Measurements from ENCODE around the gene SMARCC2.

SMARCC2 gene

GRCh38 chr12:56189099-56189917, at the start of gene SMARCC2:
TSS of gene SMARCC2 (minus strand) at chr12:56189483. CDS start at chr12:56189461, 22 bp downstream.
- Histone ChIP-seq H3K27me3 (ENCODE audit: control insufficient read depth, insufficient read depth, low read length) (no peaks in the 10 kb centered on the region), H3K9ac (ENCODE audit: low read length) (peak within 1 kb of the TSS; percentile 95)

GRCh38 chr12:56237552-56237951, 48.3 kb upstream of the SMARCC2 start:
- Histone ChIP-seq H3K27me3 (ENCODE audit: control insufficient read depth, insufficient read depth, low read length) (no peaks in the 10 kb centered on the region), H3K9ac (ENCODE audit: low read length) (no peak overlapping the region), H3K9me3 (ENCODE audit: control insufficient read depth, low read length) (no peaks in the 10 kb centered on the region), H3K4me1 (ENCODE audit: control insufficient read depth, insufficient read depth, low read length) (no peaks in the 10 kb centered on the region), H3K4me3 (ENCODE audit: low read length) (no peak overlapping the region), H3K36me3 (ENCODE audit: control insufficient read depth, insufficient read depth, low read length) (peaks cover 6% of the 10 kb centered on the region)

More at GRCh38 chr12:56189099-56189917, at the start of gene SMARCC2:
- no peaks in the 10 kb centered on the region for H3K9me3 ChIP-seq (ENCODE audit: control insufficient read depth, low read length)
- H3K4me1 ChIP-seq (ENCODE audit: control insufficient read depth, insufficient read depth, low read length), result peaks cover 24% of the 10 kb centered on the region
- no peaks in the 10 kb centered on the region for H3K36me3 ChIP-seq (ENCODE audit: control insufficient read depth, insufficient read depth, low read length)
- H3K4me3 ChIP-seq (ENCODE audit: low read length), result peak within 1 kb of the TSS; percentile 98

- Histone ChIP-seq H3K9ac (ENCODE audit: low read length) (no peak overlapping the region), H3K4me1 (ENCODE audit: control insufficient read depth, insufficient read depth, low read length) (no peaks in the 10 kb centered on the region), H3K36me3 (ENCODE audit: control insufficient read depth, insufficient read depth, low read length) (peaks cover 5% of the 10 kb centered on the region), H3K9me3 (ENCODE audit: control insufficient read depth, low read length) (no peaks in the 10 kb centered on the region), H3K27me3 (ENCODE audit: control insufficient read depth, insufficient read depth, low read length) (no peaks in the 10 kb centered on the region), H3K4me3 (ENCODE audit: low read length) (no peak overlapping the region)
Observed at GRCh38 chr12:56236985-56237384, 47.7 kb upstream of the SMARCC2 start.

GRCh38 chr12:56236091-56236490, 46.8 kb upstream of the SMARCC2 start:
- no peaks in the 10 kb centered on the region for H3K9me3 ChIP-seq (ENCODE audit: control insufficient read depth, low read length)
- no peaks in the 10 kb centered on the region for H3K36me3 ChIP-seq (ENCODE audit: control insufficient read depth, insufficient read depth, low read length)
- H3K4me1 ChIP-seq (ENCODE audit: control insufficient read depth, insufficient read depth, low read length), result peaks cover 4% of the 10 kb centered on the region
- no peak overlapping the region for H3K4me3 ChIP-seq (ENCODE audit: low read length)
- H3K9ac ChIP-seq (ENCODE audit: low read length), result no peak overlapping the region
- no peaks in the 10 kb centered on the region for H3K27me3 ChIP-seq (ENCODE audit: control insufficient read depth, insufficient read depth, low read length)

- Histone ChIP-seq H3K9ac (ENCODE audit: low read length) (no peak overlapping the region), H3K4me1 (ENCODE audit: control insufficient read depth, insufficient read depth, low read length) (peaks cover 16% of the 10 kb centered on the region), H3K9me3 (ENCODE audit: control insufficient read depth, low read length) (no peaks in the 10 kb centered on the region), H3K36me3 (ENCODE audit: control insufficient read depth, insufficient read depth, low read length) (no peaks in the 10 kb centered on the region), H3K27me3 (ENCODE audit: control insufficient read depth, insufficient read depth, low read length) (no peaks in the 10 kb centered on the region), H3K4me3 (ENCODE audit: low read length) (no peak overlapping the region)
Observed at GRCh38 chr12:56234746-56235436, 45.6 kb upstream of the SMARCC2 start.

GRCh38 chr12:56231184-56231582, 41.9 kb upstream of the SMARCC2 start:
- no peak overlapping the region for H3K4me3 ChIP-seq (ENCODE audit: low read length)
- peak overlapping the region; percentile 6 for H3K9ac ChIP-seq (ENCODE audit: low read length)
- H3K9me3 ChIP-seq (ENCODE audit: control insufficient read depth, low read length), result no peaks in the 10 kb centered on the region
- no peaks in the 10 kb centered on the region for H3K27me3 ChIP-seq (ENCODE audit: control insufficient read depth, insufficient read depth, low read length)
- H3K4me1 ChIP-seq (ENCODE audit: control insufficient read depth, insufficient read depth, low read length), result peaks cover 19% of the 10 kb centered on the region
- no peaks in the 10 kb centered on the region for H3K36me3 ChIP-seq (ENCODE audit: control insufficient read depth, insufficient read depth, low read length)

GRCh38 chr12:56230432-56231183, 41.3 kb upstream of the SMARCC2 start:
- no peaks in the 10 kb centered on the region for H3K36me3 ChIP-seq (ENCODE audit: control insufficient read depth, insufficient read depth, low read length)
- H3K27me3 ChIP-seq (ENCODE audit: control insufficient read depth, insufficient read depth, low read length), result no peaks in the 10 kb centered on the region
- H3K4me1 ChIP-seq (ENCODE audit: control insufficient read depth, insufficient read depth, low read length), result peaks cover 19% of the 10 kb centered on the region
- H3K9me3 ChIP-seq (ENCODE audit: control insufficient read depth, low read length), result no peaks in the 10 kb centered on the region
- no peak overlapping the region for H3K4me3 ChIP-seq (ENCODE audit: low read length)
- peak overlapping the region; percentile 6 for H3K9ac ChIP-seq (ENCODE audit: low read length)

GRCh38 chr12:56229916-56230431, 40.7 kb upstream of the SMARCC2 start, which contains the start of gene SLC39A5:
TSS of gene SLC39A5 (plus strand) at chr12:56230051. CDS start at chr12:56231275, 1,224 bp downstream.
- Histone ChIP-seq H3K4me1 (ENCODE audit: control insufficient read depth, insufficient read depth, low read length) (peaks cover 25% of the 10 kb centered on the region), H3K27me3 (ENCODE audit: control insufficient read depth, insufficient read depth, low read length) (no peaks in the 10 kb centered on the region), H3K9ac (ENCODE audit: low read length) (peak within 1 kb of the TSS; percentile 6), H3K9me3 (ENCODE audit: control insufficient read depth, low read length) (no peaks in the 10 kb centered on the region), H3K36me3 (ENCODE audit: control insufficient read depth, insufficient read depth, low read length) (no peaks in the 10 kb centered on the region), H3K4me3 (ENCODE audit: low read length) (no peak within 1 kb of the TSS)

GRCh38 chr12:56229082-56229481, 39.8 kb upstream of the SMARCC2 start:
- Histone ChIP-seq H3K4me1 (ENCODE audit: control insufficient read depth, insufficient read depth, low read length) (peaks cover 31% of the 10 kb centered on the region), H3K27me3 (ENCODE audit: control insufficient read depth, insufficient read depth, low read length) (no peaks in the 10 kb centered on the region), H3K9me3 (ENCODE audit: control insufficient read depth, low read length) (no peaks in the 10 kb centered on the region), H3K9ac (ENCODE audit: low read length) (no peak overlapping the region), H3K36me3 (ENCODE audit: control insufficient read depth, insufficient read depth, low read length) (no peaks in the 10 kb centered on the region), H3K4me3 (ENCODE audit: low read length) (no peak overlapping the region)

GRCh38 chr12:56224954-56225353, 35.7 kb upstream of the SMARCC2 start:
- H3K4me3 ChIP-seq (ENCODE audit: low read length), result peak overlapping the region; percentile 89
- H3K27me3 ChIP-seq (ENCODE audit: control insufficient read depth, insufficient read depth, low read length), result no peaks in the 10 kb centered on the region
- H3K9ac ChIP-seq (ENCODE audit: low read length), result peak overlapping the region; percentile 93
- no peaks in the 10 kb centered on the region for H3K9me3 ChIP-seq (ENCODE audit: control insufficient read depth, low read length)
- H3K36me3 ChIP-seq (ENCODE audit: control insufficient read depth, insufficient read depth, low read length), result no peaks in the 10 kb centered on the region
- peaks cover 26% of the 10 kb centered on the region for H3K4me1 ChIP-seq (ENCODE audit: control insufficient read depth, insufficient read depth, low read length)

- Histone ChIP-seq H3K9me3 (ENCODE audit: control insufficient read depth, low read length) (no peaks in the 10 kb centered on the region), H3K36me3 (ENCODE audit: control insufficient read depth, insufficient read depth, low read length) (no peaks in the 10 kb centered on the region), H3K27me3 (ENCODE audit: control insufficient read depth, insufficient read depth, low read length) (no peaks in the 10 kb centered on the region), H3K4me1 (ENCODE audit: control insufficient read depth, insufficient read depth, low read length) (peaks cover 22% of the 10 kb centered on the region), H3K4me3 (ENCODE audit: low read length) (peak within 1 kb of the TSS; percentile 89), H3K9ac (ENCODE audit: low read length) (peak within 1 kb of the TSS; percentile 93)
Observed at GRCh38 chr12:56224102-56224701, 34.9 kb upstream of the SMARCC2 start, which contains the start of gene NABP2. TSS of gene NABP2 (plus strand) at chr12:56224342. CDS start at chr12:56224857, 515 bp downstream.

All from mucosa of stomach (tissue), 1 donor.